ENCODE data around the gene TRERF1.

DNA sequence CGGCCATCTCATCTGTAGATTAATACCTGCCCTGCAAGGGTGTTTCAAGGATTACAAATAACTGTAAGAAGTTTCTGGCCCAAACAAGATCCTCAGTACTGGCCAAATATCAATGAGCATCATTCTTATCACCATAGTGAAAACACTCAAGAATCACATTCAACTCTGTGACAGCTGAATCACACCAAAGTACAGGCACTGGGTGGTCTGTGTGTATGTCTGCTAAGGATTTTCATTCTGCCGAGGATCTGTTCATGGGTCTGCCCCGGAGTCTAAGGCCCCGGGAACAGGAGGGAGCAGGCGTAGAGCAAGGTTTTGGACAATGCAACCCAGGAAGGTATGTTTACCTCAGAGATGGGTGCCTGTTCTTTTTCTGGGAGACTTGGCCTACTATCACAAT lies 110.5 kb downstream of the TRERF1 start:
- TF ChIP-seq, protein P1, sequence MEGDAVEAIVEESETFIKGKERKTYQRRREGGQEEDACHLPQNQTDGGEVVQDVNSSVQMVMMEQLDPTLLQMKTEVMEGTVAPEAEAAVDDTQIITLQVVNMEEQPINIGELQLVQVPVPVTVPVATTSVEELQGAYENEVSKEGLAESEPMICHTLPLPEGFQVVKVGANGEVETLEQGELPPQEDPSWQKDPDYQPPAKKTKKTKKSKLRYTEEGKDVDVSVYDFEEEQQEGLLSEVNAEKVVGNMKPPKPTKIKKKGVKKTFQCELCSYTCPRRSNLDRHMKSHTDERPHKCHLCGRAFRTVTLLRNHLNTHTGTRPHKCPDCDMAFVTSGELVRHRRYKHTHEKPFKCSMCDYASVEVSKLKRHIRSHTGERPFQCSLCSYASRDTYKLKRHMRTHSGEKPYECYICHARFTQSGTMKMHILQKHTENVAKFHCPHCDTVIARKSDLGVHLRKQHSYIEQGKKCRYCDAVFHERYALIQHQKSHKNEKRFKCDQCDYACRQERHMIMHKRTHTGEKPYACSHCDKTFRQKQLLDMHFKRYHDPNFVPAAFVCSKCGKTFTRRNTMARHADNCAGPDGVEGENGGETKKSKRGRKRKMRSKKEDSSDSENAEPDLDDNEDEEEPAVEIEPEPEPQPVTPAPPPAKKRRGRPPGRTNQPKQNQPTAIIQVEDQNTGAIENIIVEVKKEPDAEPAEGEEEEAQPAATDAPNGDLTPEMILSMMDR (IDR thresholded peaks at IDR 0.05 in 4 of 5, conservative IDR thresholded peaks at IDR 0.05 in 1 of 5): no peak
- no peak for TF ChIP-seq POLR2A (IDR thresholded peaks at IDR 0.05)

Measured in gastrocnemius medialis (tissue), 4 donors.